Measurements from ENCODE around the gene AQP12A. TPM values are rescaled to one million over a fixed set of nuclear protein-coding genes. Genes with fewer than 3 reads are reported as not detected.
A peak's percentile ranks its signal among the peaks of the same experiment; 100 is the strongest.

The AQP12A gene
- total RNA-seq, 2 donors from 2014 or later: 29.6 to 130 TPM

DNA sequence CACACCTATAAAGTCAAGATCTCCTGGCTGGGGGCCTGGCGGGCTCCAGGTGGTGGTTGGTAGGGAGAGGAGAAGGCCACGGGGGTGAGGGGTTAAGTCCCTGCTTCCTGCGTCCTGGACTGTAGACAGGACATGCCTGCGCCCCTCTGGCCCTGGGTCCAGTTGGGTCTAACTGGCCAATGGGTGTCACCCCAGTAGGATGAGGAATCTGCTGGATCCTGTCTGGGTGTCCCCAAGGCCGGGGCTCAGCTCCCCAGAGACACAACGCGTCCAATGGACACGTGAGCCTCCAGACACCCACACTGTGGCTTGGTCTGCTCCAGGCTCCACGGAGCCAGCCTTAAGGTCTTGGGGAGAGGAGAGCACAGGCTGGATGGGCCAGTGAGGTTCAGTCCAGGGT, 19.6 kb downstream of the AQP12A start:
- no peaks in the 10 kb centered on the region for H3K9me3 ChIP-seq
- H3K4me3 ChIP-seq: no peak overlapping the region
- H3K27me3 ChIP-seq: no peaks in the 10 kb centered on the region
- TF ChIP-seq POLR2A (IDR thresholded peaks at IDR 0.05): no peak
- TF ChIP-seq, protein P1, sequence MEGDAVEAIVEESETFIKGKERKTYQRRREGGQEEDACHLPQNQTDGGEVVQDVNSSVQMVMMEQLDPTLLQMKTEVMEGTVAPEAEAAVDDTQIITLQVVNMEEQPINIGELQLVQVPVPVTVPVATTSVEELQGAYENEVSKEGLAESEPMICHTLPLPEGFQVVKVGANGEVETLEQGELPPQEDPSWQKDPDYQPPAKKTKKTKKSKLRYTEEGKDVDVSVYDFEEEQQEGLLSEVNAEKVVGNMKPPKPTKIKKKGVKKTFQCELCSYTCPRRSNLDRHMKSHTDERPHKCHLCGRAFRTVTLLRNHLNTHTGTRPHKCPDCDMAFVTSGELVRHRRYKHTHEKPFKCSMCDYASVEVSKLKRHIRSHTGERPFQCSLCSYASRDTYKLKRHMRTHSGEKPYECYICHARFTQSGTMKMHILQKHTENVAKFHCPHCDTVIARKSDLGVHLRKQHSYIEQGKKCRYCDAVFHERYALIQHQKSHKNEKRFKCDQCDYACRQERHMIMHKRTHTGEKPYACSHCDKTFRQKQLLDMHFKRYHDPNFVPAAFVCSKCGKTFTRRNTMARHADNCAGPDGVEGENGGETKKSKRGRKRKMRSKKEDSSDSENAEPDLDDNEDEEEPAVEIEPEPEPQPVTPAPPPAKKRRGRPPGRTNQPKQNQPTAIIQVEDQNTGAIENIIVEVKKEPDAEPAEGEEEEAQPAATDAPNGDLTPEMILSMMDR (IDR thresholded peaks at IDR 0.05): no peak
- ATAC-seq: no peak
- no peak for DNase-seq
- H3K27ac ChIP-seq: no peak overlapping the region
- 91% methylated on average over 5 to 9 of the region's 9 CpGs for WGBS, 2 donors
- intact Hi-C loops (cut with DNase I): no loop called here
- H3K4me1 ChIP-seq: peaks cover 19% of the 10 kb centered on the region
- no peaks in the 10 kb centered on the region for H3K36me3 ChIP-seq (replicated peaks in 1 of 2; ENCODE audit: insufficient read depth in 1 of 2, low read depth in 2 of 2)

- DNase-seq: no peak
- H3K27me3 ChIP-seq: no peaks in the 10 kb centered on the region
- no peak for TF ChIP-seq POLR2A (IDR thresholded peaks at IDR 0.05)
- TF ChIP-seq, protein P1 (IDR thresholded peaks at IDR 0.05): no peak
- no peak overlapping the region for H3K4me3 ChIP-seq
- H3K36me3 ChIP-seq (replicated peaks in 1 of 2; ENCODE audit: insufficient read depth in 1 of 2, low read depth in 2 of 2): no peaks in the 10 kb centered on the region
- no peak overlapping the region for H3K27ac ChIP-seq
- ATAC-seq: no peak
- WGBS, 2 donors: 65 to 69% methylated on average over 3 to 5 of the region's 5 CpGs
- intact Hi-C loops (cut with DNase I): no loop called here
- H3K9me3 ChIP-seq: no peaks in the 10 kb centered on the region
- H3K4me1 ChIP-seq: peaks cover 19% of the 10 kb centered on the region
Observed at GRCh38 chr2:240711701-240712100, 20.0 kb downstream of the AQP12A start.

DNA sequence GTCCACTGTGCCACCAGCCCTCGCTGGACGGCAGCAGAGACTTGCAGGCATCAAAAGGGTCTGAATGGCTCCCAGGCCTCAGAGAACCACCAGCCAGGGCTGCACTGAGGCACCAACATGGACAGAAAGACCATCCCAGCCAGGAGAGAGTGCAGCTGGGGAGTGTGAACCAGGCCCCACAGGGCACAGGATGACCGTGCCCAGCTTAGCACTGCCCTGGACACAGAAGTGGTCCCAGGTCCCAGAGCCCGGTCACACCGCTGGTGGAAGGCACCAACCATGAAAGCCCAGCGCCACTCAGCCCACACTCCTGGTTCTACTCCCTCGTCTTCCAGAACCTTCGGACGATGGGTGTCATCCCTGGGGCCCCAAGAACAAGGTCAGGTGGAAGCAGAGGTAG, 20.5 kb downstream of the AQP12A start:
- WGBS, 2 donors: 56 to 83% methylated on average over 4 to 9 of the region's 9 CpGs
- Histone ChIP-seq H3K4me1 (peaks cover 19% of the 10 kb centered on the region), H3K9me3 (no peaks in the 10 kb centered on the region), H3K27me3 (no peaks in the 10 kb centered on the region), H3K27ac (no peak overlapping the region), H3K36me3 (replicated peaks in 1 of 2; ENCODE audit: insufficient read depth in 1 of 2, low read depth in 2 of 2) (no peaks in the 10 kb centered on the region), H3K4me3 (no peak overlapping the region)
- intact Hi-C loops (cut with DNase I): no loop called here
- ATAC-seq (no peak), DNase-seq (no peak)
- TF ChIP-seq, protein P1 (IDR thresholded peaks at IDR 0.05): no peak

DNA sequence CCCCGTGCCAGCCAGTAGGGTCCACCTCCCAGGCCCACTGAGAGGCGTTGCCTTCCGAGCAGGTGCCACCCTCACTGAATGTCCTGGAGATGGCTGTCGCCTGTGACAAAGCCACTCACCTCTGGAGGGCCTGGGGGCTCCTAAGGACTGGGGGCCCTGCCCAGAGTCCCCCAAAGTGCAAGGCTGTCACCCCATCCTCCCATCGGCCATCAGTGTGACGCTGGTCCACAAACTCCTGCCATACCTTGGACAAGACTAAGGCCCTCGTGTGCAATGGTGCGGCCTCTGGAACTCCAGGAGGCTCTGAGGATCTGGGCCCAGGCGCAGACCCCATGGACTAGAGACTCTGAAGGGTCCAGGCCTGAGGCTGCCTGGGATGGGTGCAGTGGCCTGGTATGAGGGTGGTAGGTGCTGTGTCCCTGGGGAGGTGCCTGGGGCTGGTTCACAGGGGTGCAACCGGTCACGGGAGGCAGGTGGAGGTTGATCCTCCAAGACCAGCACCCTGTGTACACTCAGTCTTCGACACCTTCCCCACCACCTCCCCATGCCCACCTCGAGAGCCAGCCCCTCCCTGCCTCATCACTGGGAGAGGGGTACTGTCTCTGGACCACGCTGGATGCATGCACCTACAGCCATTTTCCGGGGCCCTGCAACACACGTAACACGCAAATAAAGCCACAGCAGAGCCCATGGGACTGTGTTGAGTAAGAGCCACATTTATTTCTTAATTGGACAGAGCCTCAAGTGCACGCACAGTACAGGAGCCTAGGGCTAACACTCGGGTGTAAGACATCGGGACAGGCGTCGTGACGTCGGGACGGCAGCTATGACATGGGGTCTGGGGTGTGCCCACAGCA, 21.6 kb downstream of the AQP12A start:
- no peak for DNase-seq
- no peaks in the 10 kb centered on the region for H3K27me3 ChIP-seq
- intact Hi-C loops (cut with DNase I): no loop called here
- no peaks in the 10 kb centered on the region for H3K9me3 ChIP-seq
- ATAC-seq: peak; percentile 10
- H3K4me3 ChIP-seq: no peak overlapping the region
- WGBS, 2 donors: 51 to 69% methylated on average over 17 to 25 of the region's 25 CpGs
- H3K27ac ChIP-seq: no peak overlapping the region
- H3K36me3 ChIP-seq (replicated peaks in 1 of 2; ENCODE audit: insufficient read depth in 1 of 2, low read depth in 2 of 2): no peaks in the 10 kb centered on the region
- TF ChIP-seq, protein P1 (IDR thresholded peaks at IDR 0.05): no peak
- H3K4me1 ChIP-seq: peaks cover 19% of the 10 kb centered on the region

Data from body of pancreas (tissue), 4 donors.